Prostate gland (tissue), 2 donors: ENCODE measurements around the gene MYL12A. TPM values are rescaled to one million over a fixed set of nuclear protein-coding genes. Genes with fewer than 3 reads are reported as not detected.
A peak's percentile ranks its signal among the peaks of the same experiment; 100 is the strongest.

ENCODE experiments used
- DNase-seq: peaks from one replicate; pipeline ENCODE4 v3.0.0-alpha.2; 2019; ENCODE audit warnings: low spot score
- H3K27ac ChIP-seq, 2 donors: fragments of 200-600 bp; sonication (generic); 2 replicates each; pipeline ENCODE4 v1.5.1; 2017 to 2019
- H3K27me3 ChIP-seq: fragments of 200-600 bp; sonication (generic); replicated peaks from 2 replicates; pipeline ENCODE4 v1.5.1; 2019; ENCODE audit not compliant: insufficient read depth
- H3K36me3 ChIP-seq, 2 donors: fragments of 200-600 bp; sonication (generic); 1 replicate in 1 of 2; 2 replicates in 1 of 2; pipeline versions ENCODE4 v1.5.1 to v1.8.1; 2017 to 2019
- H3K4me1 ChIP-seq: fragments of 200-600 bp; sonication (generic); replicated peaks from 2 replicates; pipeline ENCODE4 v1.5.1; 2019
- H3K4me3 ChIP-seq, 2 donors: fragments of 200-600 bp; sonication (generic); 2 replicates each; pipeline ENCODE4 v1.5.1; 2017 to 2019
- H3K9me3 ChIP-seq: fragments of 200-600 bp; sonication (generic); 2 replicates; pipeline ENCODE4 v1.5.1; 2017
- POLR2A ChIP-seq: fragments of 450-650 bp; IDR thresholded peaks from one replicate; pipeline ENCODE4 v1.6.1; 2016; ENCODE audit warnings: antibody characterized with exemption, mild to moderate bottlenecking
- POLR2AphosphoS5 ChIP-seq: sonication (generic); formaldehyde crosslinking; IDR thresholded peaks from one replicate; pipeline ENCODE4 v1.6.1; 2017; ENCODE audit warnings: antibody characterized with exemption
- WGBS: methylation state at CpG from one replicate; pipeline ENCODE4 v1.1.5; 2018; 5-methylcytosine and 5-hydroxymethylcytosine counted together
- intact Hi-C: fragments of 100-400 bp; cut with DNase I; formaldehyde crosslinking; loops from one replicate; pipeline ENCODE4 v1.14.2; 2022
- total RNA-seq, 2 donors: library from RNA; depleted of rRNA; stranded (reverse); fragments of >200 nt; gene quantifications; one replicate each; pipeline ENCODE4 v1.1.0, GENCODE V29; 2016
- TF ChIP-seq, protein P1 (sequence below), 4 experiments: fragments of 200-600 bp in 2 of 4; fragments of 450-650 bp in 2 of 4; sonication (generic) in 2 of 4; IDR thresholded peaks; 1 replicate in 3 of 4; 2 replicates in 1 of 4; pipeline ENCODE4 v1.5.1; 2016 to 2019; ENCODE audit warnings: antibody characterized with exemption in 4 of 4, mild to moderate bottlenecking in 2 of 4, moderate library complexity in 2 of 4

The MYL12A gene
- total RNA-seq, 2 donors from 2014 or later = 245 to 267 TPM

DNA sequence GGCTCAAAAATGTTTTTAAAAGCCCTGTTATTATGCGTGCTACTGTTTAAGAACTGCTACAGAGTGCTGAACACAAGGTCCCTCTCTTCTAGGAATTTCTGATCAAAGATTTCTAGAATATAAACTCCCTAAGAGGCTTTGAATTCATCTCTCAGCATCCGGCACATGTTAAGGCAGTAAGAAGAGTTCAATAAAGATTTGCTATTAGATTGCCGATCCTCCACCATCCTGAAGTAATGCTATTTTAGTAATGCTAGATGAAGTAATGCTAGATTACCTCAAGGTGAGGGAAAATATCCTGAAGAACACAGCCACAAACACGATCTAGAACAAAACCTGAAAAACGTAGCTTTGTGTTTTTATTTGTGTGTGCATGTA is 13.4 kb downstream of the MYL12A start:
- Histone ChIP-seq H3K4me1 (peaks cover 7% of the 10 kb centered on the region), H3K36me3 (no peaks in the 10 kb centered on the region), H3K27ac (peak overlapping the region; percentile 95 to 98), H3K9me3 (no peaks in the 10 kb centered on the region), H3K27me3 (no peaks in the 10 kb centered on the region), H3K4me3 (peak overlapping the region; percentile 89 to 90)
- WGBS = 15% methylated on average over 5 of the region's 5 CpGs
- no peak for DNase-seq
- no peak for TF ChIP-seq POLR2AphosphoS5
- TF ChIP-seq POLR2A = no peak
- TF ChIP-seq, protein P1, sequence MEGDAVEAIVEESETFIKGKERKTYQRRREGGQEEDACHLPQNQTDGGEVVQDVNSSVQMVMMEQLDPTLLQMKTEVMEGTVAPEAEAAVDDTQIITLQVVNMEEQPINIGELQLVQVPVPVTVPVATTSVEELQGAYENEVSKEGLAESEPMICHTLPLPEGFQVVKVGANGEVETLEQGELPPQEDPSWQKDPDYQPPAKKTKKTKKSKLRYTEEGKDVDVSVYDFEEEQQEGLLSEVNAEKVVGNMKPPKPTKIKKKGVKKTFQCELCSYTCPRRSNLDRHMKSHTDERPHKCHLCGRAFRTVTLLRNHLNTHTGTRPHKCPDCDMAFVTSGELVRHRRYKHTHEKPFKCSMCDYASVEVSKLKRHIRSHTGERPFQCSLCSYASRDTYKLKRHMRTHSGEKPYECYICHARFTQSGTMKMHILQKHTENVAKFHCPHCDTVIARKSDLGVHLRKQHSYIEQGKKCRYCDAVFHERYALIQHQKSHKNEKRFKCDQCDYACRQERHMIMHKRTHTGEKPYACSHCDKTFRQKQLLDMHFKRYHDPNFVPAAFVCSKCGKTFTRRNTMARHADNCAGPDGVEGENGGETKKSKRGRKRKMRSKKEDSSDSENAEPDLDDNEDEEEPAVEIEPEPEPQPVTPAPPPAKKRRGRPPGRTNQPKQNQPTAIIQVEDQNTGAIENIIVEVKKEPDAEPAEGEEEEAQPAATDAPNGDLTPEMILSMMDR (IDR thresholded peaks at IDR 0.05) = no peak
- intact Hi-C loops = loop anchor here (5.0 kb wide), 1 partner anchor 331 kb away; no protein-coding TSS in a partner anchor

GRCh38 chr18:3261373-3262233 is 14.0 kb downstream of the MYL12A start, which contains the start of gene MYL12B:
Gene MYL12B (plus strand): TSS chr18:3262133. CDS start chr18:3272899, 10,766 bp downstream.
- Histone ChIP-seq H3K27ac (peak within 1 kb of the TSS; percentile 95 to 98), H3K4me1 (peaks cover 7% of the 10 kb centered on the region), H3K27me3 (no peaks in the 10 kb centered on the region), H3K36me3 (no peaks in the 10 kb centered on the region), H3K9me3 (no peaks in the 10 kb centered on the region), H3K4me3 (peak within 1 kb of the TSS; percentile 89 to 90)
- WGBS = under 1% methylated on average over 75 of the region's 84 CpGs
- intact Hi-C loops = loop anchor here (5.0 kb wide), 1 partner anchor 331 kb away; no protein-coding TSS in a partner anchor
- TF ChIP-seq POLR2A = peak; percentile 56
- TF ChIP-seq, protein P1 (IDR thresholded peaks at IDR 0.05) = peak in 1 of 4 experiments; percentile 33
- TF ChIP-seq POLR2AphosphoS5 = peak; percentile 67
- DNase-seq = peak; percentile 70

DNA sequence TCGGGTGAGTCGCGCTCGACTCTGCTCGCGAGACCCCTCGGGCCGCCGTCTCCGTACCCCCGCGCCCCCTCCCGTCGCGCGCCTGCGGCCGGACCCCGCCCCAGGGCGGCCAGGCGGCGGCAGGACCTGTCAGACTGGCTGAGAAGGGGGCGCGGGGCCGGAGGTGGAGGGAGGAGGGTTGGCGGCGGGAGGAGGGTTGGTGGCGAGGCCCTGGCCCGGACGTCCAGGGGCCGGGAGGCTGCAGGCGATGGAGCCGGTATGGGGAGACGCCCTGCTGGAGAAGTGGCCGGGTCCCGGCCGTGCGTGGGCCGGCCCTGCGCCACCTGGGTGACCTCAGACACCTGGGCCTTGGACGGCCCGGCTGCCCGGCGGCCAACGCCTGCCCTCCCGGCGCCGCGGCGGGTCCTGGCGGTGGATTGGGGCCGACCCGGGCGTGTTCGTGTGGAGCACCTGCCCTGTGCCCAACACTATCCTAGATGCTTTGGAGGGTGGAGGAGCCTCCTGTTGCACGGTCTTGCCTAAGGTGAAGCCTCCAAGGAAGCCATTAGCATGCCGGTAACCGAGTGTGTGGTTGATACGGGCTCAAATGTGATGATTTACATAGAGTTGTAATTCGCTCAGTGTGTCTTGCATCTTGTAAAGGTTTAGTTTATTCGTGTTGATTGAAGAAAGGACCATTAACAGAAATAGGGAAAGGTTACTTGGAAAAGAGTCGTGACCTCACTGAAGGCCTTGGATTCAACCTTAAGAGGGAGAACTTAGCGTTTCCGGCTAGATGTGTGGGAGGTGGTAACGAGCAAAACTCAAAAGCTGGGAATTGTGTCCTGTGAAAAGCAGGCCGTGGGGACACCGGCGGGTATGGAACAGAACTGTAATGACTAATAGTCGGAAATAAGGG is 14.9 kb downstream of the MYL12A start:
- no peaks in the 10 kb centered on the region for H3K9me3 ChIP-seq
- peak overlapping the region; percentile 95 to 98 for H3K27ac ChIP-seq
- WGBS = under 1% methylated on average over 69 of the region's 69 CpGs
- H3K27me3 ChIP-seq = no peaks in the 10 kb centered on the region
- H3K36me3 ChIP-seq = no peaks in the 10 kb centered on the region
- H3K4me1 ChIP-seq = peaks cover 7% of the 10 kb centered on the region
- TF ChIP-seq, protein P1 (IDR thresholded peaks at IDR 0.05) = no peak
- TF ChIP-seq POLR2AphosphoS5 = no peak
- no peak for TF ChIP-seq POLR2A
- H3K4me3 ChIP-seq = peak overlapping the region; percentile 89 to 90
- intact Hi-C loops = loop anchor here (5.0 kb wide), 1 partner anchor 330 kb away; no protein-coding TSS in a partner anchor
- DNase-seq = no peak

DNA sequence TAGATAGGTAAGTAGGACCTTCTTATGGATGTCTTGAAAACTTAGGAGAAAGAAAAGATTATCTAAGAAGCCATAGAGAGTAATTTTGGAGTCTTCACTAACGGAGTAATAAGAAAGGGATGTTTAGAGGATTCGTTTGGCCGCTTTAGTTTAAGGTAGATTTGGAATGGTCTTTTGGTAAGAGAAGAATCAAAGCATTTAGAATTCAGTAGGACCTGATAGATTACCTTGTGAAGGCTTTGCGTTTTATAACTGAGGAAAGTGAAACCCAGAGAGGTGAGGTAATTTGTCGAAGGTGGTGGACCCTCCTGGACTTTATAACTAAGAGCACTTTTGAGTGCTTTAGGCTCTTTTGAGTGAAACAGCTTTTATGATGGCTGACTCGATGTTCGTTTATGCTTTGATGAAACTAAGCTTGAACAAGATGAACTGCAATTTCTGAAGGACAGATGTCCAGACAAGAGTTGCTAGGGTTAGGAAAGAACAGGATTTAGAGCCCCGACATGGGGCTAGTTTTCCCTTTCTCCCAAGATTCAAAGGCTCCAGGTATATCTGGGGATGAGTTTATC is 15.6 kb downstream of the MYL12A start:
- intact Hi-C loops = loop anchor here (5.0 kb wide), 1 partner anchor 329 kb away; no protein-coding TSS in a partner anchor
- Histone ChIP-seq H3K9me3 (no peaks in the 10 kb centered on the region), H3K36me3 (no peaks in the 10 kb centered on the region), H3K4me3 (peak overlapping the region; percentile 89 to 90), H3K4me1 (peaks cover 7% of the 10 kb centered on the region), H3K27ac (peak overlapping the region; percentile 95 to 98), H3K27me3 (no peaks in the 10 kb centered on the region)
- DNase-seq = no peak
- WGBS = 19% methylated on average over 8 of the region's 8 CpGs
- TF ChIP-seq POLR2AphosphoS5 (no peak), POLR2A (no peak)
- TF ChIP-seq, protein P1 (IDR thresholded peaks at IDR 0.05) = no peak
